ENCODE data around the gene IFI27L2. TPM values are rescaled to one million over a fixed set of nuclear protein-coding genes. Genes with fewer than 3 reads are reported as not detected.

The IFI27L2 gene
- total RNA-seq, 1 experiment from 2014 or later: 28.6 TPM

DNA sequence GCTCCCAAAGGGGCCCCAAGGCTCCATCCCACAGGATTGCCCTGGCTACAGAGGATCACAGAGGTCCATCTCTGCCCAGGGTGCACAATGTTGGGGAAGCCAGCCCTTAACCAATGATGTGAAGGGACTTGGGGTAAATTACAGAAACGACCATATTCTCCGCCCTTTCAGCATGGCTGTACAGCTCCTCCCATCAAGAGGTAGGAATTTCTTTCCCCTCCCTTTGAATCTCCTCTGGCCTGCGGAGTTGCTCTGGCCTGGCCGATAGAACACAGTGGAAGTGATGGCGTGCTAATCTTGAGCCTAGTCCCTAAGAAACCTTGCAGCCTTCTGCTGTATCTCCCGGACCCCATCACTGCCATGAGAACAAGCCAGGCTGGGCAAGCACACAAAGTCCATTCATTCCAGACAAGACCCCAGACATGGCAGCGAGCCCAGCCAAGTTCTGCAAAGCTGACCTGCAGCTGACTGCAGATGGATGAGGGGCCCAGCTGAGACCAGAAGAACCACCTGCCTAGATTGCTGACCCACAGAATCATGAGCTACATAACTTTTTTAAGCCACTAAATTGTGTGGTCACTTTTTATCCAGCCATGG lies 25.8 kb downstream of the IFI27L2 start:
- no peak overlapping the region for H4K5ac ChIP-seq (ENCODE audit: insufficient read length, low read depth, low read length)
- H2BK12ac ChIP-seq (ENCODE audit: insufficient read length, low read depth, low read length): no peak overlapping the region
- no peaks in the 10 kb centered on the region for H3K79me2 ChIP-seq (ENCODE audit: insufficient read depth, low read length)
- no peak overlapping the region for H3K9ac ChIP-seq (ENCODE audit: extremely low read depth, insufficient read length, low read length)
- H2AFZ ChIP-seq (ENCODE audit: low read length): no peak overlapping the region
- no peak for TF ChIP-seq CTCF (conservative IDR thresholded peaks at IDR 0.05)
- H2BK15ac ChIP-seq (ENCODE audit: low read depth, low read length): no peak overlapping the region
- Mint-ChIP-seq H3K27me3 (ENCODE audit: low read depth) (no peaks in the 10 kb centered on the region), H3K4me3 (peak overlapping the region in 1 of 2 experiments; percentile 14; a peak in 1 of 5 replicates), H3K27ac (no peak overlapping the region), H3K36me3 (ENCODE audit: insufficient read depth in 1 of 3, low read depth in 3 of 3) (no peaks in the 10 kb centered on the region), H3K4me1 (peaks cover 0 to 8% of the 10 kb centered on the region in 2 experiments; a peak in 3 of 4 replicates), H3K9me3 (no peaks in the 10 kb centered on the region; a peak in 1 of 5 replicates)
- no peak overlapping the region for H2BK120ac ChIP-seq (ENCODE audit: low read depth, low read length, poor library complexity, severe bottlenecking)
- no peak overlapping the region for H2AK5ac ChIP-seq (ENCODE audit: insufficient read length, low read length)
- H3T11ph ChIP-seq (ENCODE audit: low read length): no peak overlapping the region
- no peak overlapping the region for H3K14ac ChIP-seq (ENCODE audit: insufficient read depth, low read length)
- no peaks in the 10 kb centered on the region for H3K4me1 ChIP-seq (ENCODE audit: insufficient read depth, low read length)
- no peak overlapping the region for H3K18ac ChIP-seq (ENCODE audit: insufficient read length, low read depth, low read length)
- H4K8ac ChIP-seq (replicated peaks; ENCODE audit: insufficient read length, low read depth, low read length): no peak overlapping the region
- no peaks in the 10 kb centered on the region for H3K23me2 ChIP-seq (ENCODE audit: insufficient read length, low read depth, low read length, poor library complexity, severe bottlenecking)
- H3K4ac ChIP-seq (ENCODE audit: low read depth, low read length): no peak overlapping the region
- WGBS (ENCODE audit: extremely low coverage, insufficient read length, low lambda C conversion rate): no CpG with 5 or more reads among the region's 7 CpGs
- no peak overlapping the region for H3K4me2 ChIP-seq (ENCODE audit: insufficient read depth, insufficient read length, low read length)
- H4K91ac ChIP-seq (ENCODE audit: insufficient read length, low read depth, low read length): no peak overlapping the region
- no peak overlapping the region for H3K56ac ChIP-seq (ENCODE audit: insufficient read length, low read depth, low read length)
- H3K27ac ChIP-seq (ENCODE audit: insufficient read length, low read depth, low read length): no peak overlapping the region
- H4K20me1 ChIP-seq (ENCODE audit: control insufficient read depth, insufficient read depth, insufficient read length): no peaks in the 10 kb centered on the region
- H3K79me1 ChIP-seq (ENCODE audit: insufficient read depth, low read depth, low read length, poor library complexity, severe bottlenecking): no peaks in the 10 kb centered on the region
- H3K23ac ChIP-seq (ENCODE audit: insufficient read length, low read depth, low read length): no peak overlapping the region
- H3K27me3 ChIP-seq (ENCODE audit: insufficient read depth, low read length): no peaks in the 10 kb centered on the region
- no peak for DNase-seq
- H2BK5ac ChIP-seq (ENCODE audit: insufficient read length, low read length): no peak overlapping the region
- H2BK20ac ChIP-seq (ENCODE audit: low read depth, low read length, poor library complexity, severe bottlenecking): no peak overlapping the region
- H3K9me3 ChIP-seq (ENCODE audit: control insufficient read depth, low read depth, low read length): no peaks in the 10 kb centered on the region
